ENCODE measurements around the gene APBA3. TPM values are rescaled to one million over a fixed set of nuclear protein-coding genes. Genes with fewer than 3 reads are reported as not detected.
"Not testable (repeated sequence)": the region's sequence is repeated elsewhere in the genome, so short reads cannot be mapped to it uniquely, and the experiment has no call there.

Gene APBA3
- total and polyA plus RNA-seq, 8 donors: 6.7 to 27.1 (median 10.5) TPM

GRCh38 chr19:3762501-3763459, 1.3 kb upstream of the APBA3 start, which contains the start of gene MRPL54:
Gene MRPL54 (plus strand): TSS chr19:3762682. CDS start chr19:3762701, 19 bp downstream.
- peak within 1 kb of the TSS; percentile 99 to 100 (median 100) for H3K27ac ChIP-seq
- intact Hi-C loops (cut with DNase I): no loop called here
- H3K27me3 ChIP-seq: no peaks in the 10 kb centered on the region
- TF ChIP-seq, protein P1, sequence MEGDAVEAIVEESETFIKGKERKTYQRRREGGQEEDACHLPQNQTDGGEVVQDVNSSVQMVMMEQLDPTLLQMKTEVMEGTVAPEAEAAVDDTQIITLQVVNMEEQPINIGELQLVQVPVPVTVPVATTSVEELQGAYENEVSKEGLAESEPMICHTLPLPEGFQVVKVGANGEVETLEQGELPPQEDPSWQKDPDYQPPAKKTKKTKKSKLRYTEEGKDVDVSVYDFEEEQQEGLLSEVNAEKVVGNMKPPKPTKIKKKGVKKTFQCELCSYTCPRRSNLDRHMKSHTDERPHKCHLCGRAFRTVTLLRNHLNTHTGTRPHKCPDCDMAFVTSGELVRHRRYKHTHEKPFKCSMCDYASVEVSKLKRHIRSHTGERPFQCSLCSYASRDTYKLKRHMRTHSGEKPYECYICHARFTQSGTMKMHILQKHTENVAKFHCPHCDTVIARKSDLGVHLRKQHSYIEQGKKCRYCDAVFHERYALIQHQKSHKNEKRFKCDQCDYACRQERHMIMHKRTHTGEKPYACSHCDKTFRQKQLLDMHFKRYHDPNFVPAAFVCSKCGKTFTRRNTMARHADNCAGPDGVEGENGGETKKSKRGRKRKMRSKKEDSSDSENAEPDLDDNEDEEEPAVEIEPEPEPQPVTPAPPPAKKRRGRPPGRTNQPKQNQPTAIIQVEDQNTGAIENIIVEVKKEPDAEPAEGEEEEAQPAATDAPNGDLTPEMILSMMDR (IDR thresholded peaks at IDR 0.05): no peak
- FAIRE-seq: peak; percentile 66
- peak; percentile 91 to 95 (median 92) for ATAC-seq
- 3% methylated on average over 47 of the region's 47 CpGs for WGBS, 2 donors
- H3K4me1 ChIP-seq: peaks cover 3 to 24% (median 15%) of the 10 kb centered on the region in 3 donors
- H3K36me3 ChIP-seq: peaks cover 0 to 25% (median 4%) of the 10 kb centered on the region in 3 donors
- DNase-seq: peak; percentile 98 to 100 (median 99)
- H3K9me3 ChIP-seq: no peaks in the 10 kb centered on the region
- H3K4me3 ChIP-seq: peak within 1 kb of the TSS; percentile 61 to 87 (median 84)

- TF ChIP-seq, protein P1 (IDR thresholded peaks at IDR 0.05): no peak
- Histone ChIP-seq H3K4me1 (peaks cover 3 to 24% (median 15%) of the 10 kb centered on the region in 3 donors), H3K27ac (peak overlapping the region in 3 of 4 donors; percentile 99 to 100 (median 100)), H3K27me3 (no peaks in the 10 kb centered on the region), H3K9me3 (no peaks in the 10 kb centered on the region), H3K36me3 (peaks cover 0 to 18% (median 4%) of the 10 kb centered on the region in 3 donors), H3K4me3 (peak overlapping the region in 1 of 4 donors; percentile 60)
- no peak for ATAC-seq
- DNase-seq: no peak
- intact Hi-C loops (cut with DNase I): no loop called here
- WGBS, 2 donors: 59 to 72% methylated on average over 1 of the region's 1 CpG
- peak; percentile 93 for FAIRE-seq
These were observed 610 bp upstream of the APBA3 start for GRCh38 chr19:3762130-3762473.

DNA sequence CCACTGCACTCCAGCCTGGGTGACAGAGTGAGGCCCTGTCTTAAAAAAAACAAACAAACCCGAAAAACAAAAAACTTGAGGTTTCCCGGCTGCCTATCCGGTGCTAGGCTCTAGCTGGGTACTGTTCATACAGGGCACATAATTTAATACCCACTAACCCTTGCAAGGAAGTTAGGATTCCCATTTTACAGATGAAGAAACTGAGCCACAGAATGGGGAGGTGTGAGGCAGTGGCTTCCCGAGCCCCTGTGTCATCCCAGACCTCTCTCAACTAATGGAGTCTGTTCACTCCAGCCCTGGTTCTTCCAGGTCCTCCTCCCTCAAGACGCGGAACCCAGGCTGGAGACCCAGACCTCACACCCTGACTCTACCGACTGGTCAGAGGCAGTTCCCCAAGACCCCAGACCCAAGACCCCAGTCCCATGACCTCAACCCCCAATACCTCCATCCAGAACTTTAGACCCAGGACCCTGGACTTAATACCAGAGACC, 576 bp downstream of the APBA3 start:
- DNase-seq: no peak
- Histone ChIP-seq H3K27ac (peak overlapping the region in 3 of 4 donors; percentile 46 to 100 (median 100)), H3K4me1 (peaks cover 3 to 24% (median 15%) of the 10 kb centered on the region in 3 donors), H3K36me3 (peaks cover 0 to 7% (median 0%) of the 10 kb centered on the region in 3 donors), H3K4me3 (peak overlapping the region; percentile 61 to 87 (median 84)), H3K9me3 (no peaks in the 10 kb centered on the region), H3K27me3 (no peaks in the 10 kb centered on the region)
- intact Hi-C loops (cut with DNase I): no loop called here
- no peak for FAIRE-seq
- ATAC-seq: no peak
- TF ChIP-seq, protein P1 (IDR thresholded peaks at IDR 0.05): no peak
- WGBS, 2 donors: 18 to 19% methylated on average over 7 of the region's 7 CpGs

DNA sequence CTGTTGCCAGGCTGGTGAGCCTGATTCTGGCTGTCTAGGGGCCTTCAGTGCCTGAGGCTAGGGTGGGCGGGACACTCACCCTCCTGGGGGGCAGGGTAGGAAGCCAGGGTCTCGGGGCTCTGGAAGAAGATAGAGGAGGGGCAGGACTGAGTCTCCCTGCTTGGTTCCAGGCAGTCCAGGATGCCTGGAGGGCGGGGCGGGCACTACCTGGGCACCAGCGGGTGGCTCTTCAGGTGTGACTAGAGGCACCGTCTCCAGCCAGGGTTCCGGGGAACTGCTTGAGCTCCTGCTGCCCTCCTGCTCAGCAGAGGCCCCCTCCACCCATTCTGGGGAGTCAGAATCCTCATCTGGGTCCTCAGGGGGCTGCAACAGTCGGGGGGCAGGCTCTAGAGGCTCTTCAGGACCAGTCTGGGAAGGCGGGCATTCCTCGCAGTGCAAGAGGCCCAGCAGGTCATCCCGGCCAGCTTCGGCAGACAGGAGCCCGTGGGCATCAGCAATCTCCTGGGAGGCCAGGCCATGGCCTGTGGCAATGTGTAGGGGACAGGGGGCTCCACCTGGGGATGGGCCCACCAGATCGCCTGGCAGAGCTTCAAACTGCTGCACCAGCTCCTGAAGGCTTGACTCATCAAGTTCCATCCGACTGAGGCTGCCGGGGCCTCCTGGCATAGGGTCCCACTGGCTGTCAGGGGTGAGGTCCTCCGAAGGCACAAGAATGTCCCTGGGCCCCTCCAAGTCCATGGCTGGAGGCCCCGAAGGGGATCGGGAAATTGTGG, 1.8 kb downstream of the APBA3 start:
- intact Hi-C loops (cut with DNase I): no loop called here
- WGBS, 2 donors: 84 to 89% methylated on average over 19 of the region's 19 CpGs
- H3K4me3 ChIP-seq: no peak overlapping the region
- peaks cover 3 to 24% (median 15%) of the 10 kb centered on the region in 3 donors for H3K4me1 ChIP-seq
- ATAC-seq (no peak), DNase-seq (peak in 1 of 6 donors; percentile 72), FAIRE-seq (no peak)
- H3K9me3 ChIP-seq: no peaks in the 10 kb centered on the region
- no peak overlapping the region for H3K27ac ChIP-seq
- TF ChIP-seq, protein P1 (IDR thresholded peaks at IDR 0.05): no peak
- no peaks in the 10 kb centered on the region for H3K27me3 ChIP-seq
- no peaks in the 10 kb centered on the region for H3K36me3 ChIP-seq

DNA sequence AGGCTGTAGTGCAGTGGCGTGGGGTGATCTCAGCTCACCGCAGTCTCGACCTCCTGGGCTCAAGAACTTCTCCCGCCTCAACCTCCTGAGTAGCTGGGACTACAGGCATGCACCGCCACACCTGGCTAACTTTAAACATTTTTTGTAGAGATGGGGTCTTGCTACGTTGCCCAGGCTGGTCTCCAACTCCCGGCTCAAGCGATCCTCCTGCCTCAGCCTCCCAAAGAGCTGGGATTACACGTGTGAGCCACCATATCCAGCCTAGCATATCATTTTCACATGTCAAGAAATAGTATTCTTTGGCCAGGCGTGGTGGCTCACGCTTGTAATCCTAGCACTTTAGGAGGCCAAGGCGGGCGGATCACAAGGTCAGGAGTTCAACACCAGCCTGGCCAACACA, 3.2 kb downstream of the APBA3 start:
- intact Hi-C loops (cut with DNase I); H3K4me3 ChIP-seq; ATAC-seq; H3K36me3 ChIP-seq; H3K27me3 ChIP-seq; H3K9me3 ChIP-seq; H3K27ac ChIP-seq; DNase-seq; FAIRE-seq: not testable (repeated sequence)
- peaks cover 3 to 20% (median 11%) of the 10 kb centered on the region in 3 donors for H3K4me1 ChIP-seq
- WGBS, 2 donors: 96 to 97% methylated on average over 13 of the region's 13 CpGs

DNA sequence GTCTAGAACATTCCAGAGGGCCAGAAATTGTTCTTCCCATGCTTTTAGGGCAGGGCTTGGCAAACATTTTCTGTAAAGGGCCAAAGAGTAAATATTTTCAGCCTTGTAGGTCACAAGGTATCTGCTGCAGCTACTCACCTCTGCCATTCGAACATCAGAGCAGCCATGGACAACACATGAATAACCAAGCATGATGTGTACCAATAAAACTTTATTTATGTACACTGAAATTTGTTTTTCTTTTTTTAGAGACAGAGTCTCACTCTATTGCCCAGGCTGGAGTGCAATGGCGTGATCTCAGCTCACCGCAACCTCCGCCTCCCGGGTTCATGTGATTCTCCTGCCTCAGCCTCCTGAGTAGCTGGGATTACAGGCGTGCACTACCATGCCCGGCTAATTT, 3.8 kb downstream of the APBA3 start:
- H3K27ac ChIP-seq; ATAC-seq; H3K9me3 ChIP-seq; intact Hi-C loops (cut with DNase I); H3K36me3 ChIP-seq; H3K27me3 ChIP-seq; DNase-seq; H3K4me3 ChIP-seq; FAIRE-seq: not testable (repeated sequence)
- 90 to 93% methylated on average over 7 of the region's 7 CpGs for WGBS, 2 donors
- peaks cover 3 to 18% (median 8%) of the 10 kb centered on the region in 3 donors for H3K4me1 ChIP-seq

All from pancreas (tissue), 10 donors.